ENCODE data around the gene SLC7A5.
A peak's percentile ranks its signal among the peaks of the same experiment; 100 is the strongest.
"Not testable (repeated sequence)": the region's sequence is repeated elsewhere in the genome, so short reads cannot be mapped to it uniquely, and the experiment has no call there.

The SLC7A5 gene

DNA sequence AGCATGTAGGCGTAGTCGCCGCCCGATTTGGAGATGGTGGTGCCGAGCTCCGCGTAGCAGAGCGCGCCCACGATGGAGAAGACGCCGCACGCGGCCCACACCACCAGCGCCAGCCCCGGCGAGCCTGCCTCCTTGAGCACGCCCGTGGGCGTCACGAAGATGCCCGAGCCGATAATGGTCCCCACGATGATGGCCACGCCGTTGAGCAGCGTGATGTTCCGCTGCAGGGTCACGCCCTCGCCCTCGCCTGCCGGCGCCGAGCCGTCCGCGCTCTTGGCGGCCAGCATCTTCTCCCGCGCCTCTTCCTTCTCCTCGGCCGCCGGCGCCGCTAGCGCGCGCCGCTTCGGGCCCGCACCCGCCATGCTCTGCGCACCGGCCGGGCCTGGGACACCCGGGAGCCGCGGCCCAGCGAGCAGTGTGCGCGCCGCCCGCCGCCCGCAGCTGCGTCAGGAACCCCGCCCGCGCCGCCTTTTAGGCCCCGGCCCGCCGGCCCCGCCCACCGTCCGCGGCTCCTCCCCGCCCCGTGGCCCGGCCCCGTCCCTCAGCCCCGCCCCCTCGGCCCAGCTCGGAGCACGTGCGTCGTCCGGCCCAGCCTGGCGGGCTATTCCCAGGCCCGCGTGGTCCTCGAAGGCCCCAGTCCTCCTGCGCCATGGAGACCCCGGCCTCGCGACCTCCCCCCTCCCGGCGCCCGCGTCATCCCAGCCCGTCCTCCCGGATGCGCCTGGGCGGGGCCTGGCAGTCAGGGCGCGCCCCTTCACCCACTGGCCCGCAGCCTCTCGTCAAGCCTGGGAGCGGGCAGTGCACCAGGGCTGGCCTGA is at the start of gene SLC7A5:
TSS of gene SLC7A5 (minus strand) at position 447 of the 818 bp plus-strand sequence. CDS start at position 362, 85 bp downstream.
- DNase-seq (ENCODE audit: low spot score): peak; percentile 90

DNA sequence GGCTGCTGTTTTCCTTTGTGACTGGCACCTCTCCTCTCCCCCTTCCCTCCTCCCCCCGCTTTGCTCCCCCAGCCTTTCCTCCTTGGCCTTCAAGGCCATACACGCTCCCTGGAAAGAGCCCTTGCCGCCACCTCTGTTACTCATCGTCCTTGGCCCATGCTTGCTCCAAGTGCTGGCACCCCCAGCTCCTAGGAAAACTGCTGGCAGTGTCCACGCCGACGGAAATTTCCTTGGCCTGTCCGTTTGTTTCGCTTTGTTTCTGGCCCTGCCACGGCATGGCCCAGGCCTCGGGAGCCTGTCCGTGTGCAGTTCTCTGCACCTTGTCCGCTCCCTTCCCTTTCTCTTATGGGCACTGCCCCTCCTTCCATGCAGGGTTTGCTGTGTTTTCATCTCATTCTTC is 49.0 kb upstream of the SLC7A5 start:
- no peak for DNase-seq (ENCODE audit: low spot score)

GRCh38 chr16:87917503-87917902 is 48.2 kb upstream of the SLC7A5 start:
- no peak for DNase-seq (ENCODE audit: low spot score)

- DNase-seq (ENCODE audit: low spot score): no peak
Observed at GRCh38 chr16:87914812-87915211, 45.5 kb upstream of the SLC7A5 start.

DNA sequence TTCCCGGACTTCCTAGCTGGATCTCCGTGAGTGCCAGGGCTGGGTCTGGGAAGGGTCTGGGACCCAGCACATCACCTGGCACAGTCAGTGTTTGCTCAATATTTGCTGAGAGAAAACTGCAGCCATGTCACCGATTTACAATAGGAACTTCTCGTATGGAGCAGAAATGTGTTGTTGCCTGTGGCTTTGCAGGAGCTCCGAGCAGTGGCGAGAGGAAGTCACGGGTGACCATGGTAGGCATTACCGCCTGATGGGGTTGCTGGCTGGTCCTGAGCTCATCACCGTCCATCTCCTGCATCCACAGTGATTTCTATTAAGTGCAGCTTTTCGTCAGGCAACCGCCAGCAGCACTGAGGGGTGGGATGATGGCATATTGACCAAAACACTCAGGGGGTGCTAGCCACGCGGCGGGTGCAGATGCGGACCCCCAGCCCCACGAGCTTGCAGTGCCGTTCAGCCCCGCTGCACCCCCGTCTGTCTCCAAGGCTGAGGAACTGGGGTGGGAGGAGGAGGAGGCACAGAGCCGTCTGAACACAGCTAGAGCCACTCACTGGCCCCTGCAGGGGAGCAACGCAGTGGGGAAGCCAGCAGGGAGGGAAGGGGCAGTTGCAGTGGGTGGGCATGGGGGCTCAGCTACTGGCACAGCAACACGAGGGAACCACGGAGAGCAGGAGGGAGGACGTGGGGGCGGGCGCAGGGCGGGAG is 44.9 kb upstream of the SLC7A5 start:
- not testable (repeated sequence) for DNase-seq (ENCODE audit: low spot score)

- not testable (repeated sequence) for DNase-seq (ENCODE audit: low spot score)
Observed at GRCh38 chr16:87912691-87913090, 43.4 kb upstream of the SLC7A5 start.

GRCh38 chr16:87911106-87911763 is 41.9 kb upstream of the SLC7A5 start:
- not testable (repeated sequence) for DNase-seq (ENCODE audit: low spot score)

DNA sequence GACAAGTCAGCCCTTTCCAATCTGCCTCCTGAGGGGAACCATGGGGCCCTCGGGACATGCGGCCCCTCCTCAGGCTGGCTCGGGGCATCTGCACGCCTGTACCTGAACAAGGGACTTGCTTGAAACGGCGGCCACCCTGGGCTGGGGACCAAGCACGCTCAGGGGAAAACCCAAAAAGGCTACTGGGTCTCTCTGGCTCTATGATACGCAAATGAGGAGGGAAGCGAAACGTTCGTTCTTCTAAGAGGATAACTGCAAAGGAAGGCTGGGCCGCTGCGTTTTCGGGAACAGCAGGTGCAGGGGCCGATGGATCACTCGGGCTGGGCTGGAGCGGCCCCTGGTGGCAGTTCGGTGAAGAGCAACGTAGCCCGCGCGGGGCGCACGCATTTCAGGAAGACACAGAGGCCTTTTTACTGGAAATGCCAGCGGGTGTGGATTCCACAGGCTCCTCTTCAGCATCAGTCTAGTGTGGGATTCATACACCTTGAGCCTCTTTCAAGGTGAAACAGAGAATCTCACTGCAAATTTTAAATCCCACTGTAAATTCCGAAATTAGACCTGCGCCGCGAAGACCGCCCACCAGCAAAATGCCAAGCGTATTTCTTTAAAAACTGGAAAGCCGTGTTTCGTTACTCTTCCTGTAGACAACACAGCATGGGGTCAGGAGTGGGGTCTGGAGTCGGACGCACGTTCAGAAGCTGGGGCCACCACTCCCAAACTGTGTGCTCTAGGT is 40.1 kb upstream of the SLC7A5 start:
- peak; percentile 69 for DNase-seq (ENCODE audit: low spot score)

- DNase-seq (ENCODE audit: low spot score): not testable (repeated sequence)
Observed at GRCh38 chr16:87908101-87908500, 38.8 kb upstream of the SLC7A5 start.

DNA sequence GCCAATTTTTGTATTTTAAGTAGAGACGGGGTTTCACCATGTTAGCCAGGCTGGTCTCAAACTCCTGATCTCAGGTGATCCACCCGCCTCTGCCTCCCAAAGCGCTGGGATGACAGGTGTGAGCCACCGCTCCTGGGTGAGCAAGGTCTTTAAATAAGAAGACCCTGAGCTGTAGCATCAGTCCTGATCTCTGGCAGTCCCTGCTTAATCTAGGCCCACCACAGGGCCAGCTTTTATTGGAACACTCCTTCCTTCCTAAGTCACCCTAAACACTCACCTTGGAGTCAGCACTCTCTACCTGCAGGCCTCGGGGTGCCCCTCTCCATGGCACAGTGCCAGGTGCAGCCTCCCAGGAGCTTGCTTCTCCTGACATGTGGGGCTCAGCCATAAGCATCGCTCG is 36.2 kb upstream of the SLC7A5 start:
- not testable (repeated sequence) for DNase-seq (ENCODE audit: low spot score)

DNA sequence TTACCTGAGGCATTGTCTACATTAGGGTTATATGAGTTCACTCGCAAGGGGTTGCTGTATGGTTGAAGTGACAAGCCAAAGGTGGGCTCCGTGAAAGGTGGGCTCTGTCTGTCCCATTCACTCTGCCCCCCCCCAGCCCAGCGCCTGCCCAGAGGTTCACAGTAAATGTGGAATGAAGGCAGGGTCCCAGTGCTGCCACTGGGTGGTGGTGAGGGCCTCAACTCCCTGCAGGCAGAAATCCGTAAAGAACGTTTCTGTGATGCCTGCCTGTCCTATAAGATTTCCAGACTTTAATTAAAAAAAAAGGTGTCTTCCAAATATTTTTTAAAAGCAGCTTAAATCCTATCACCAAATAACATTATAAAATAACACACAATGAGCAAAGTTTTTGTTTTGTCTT is 35.7 kb upstream of the SLC7A5 start:
- DNase-seq (ENCODE audit: low spot score): not testable (repeated sequence)

- not testable (repeated sequence) for DNase-seq (ENCODE audit: low spot score)
Observed at GRCh38 chr16:87900489-87900888, 31.2 kb upstream of the SLC7A5 start.

- no peak for DNase-seq (ENCODE audit: low spot score)
Observed at GRCh38 chr16:87897521-87898505, 28.5 kb upstream of the SLC7A5 start.

- not testable (repeated sequence) for DNase-seq (ENCODE audit: low spot score)
Observed at GRCh38 chr16:87896924-87897520, 27.7 kb upstream of the SLC7A5 start.

DNA sequence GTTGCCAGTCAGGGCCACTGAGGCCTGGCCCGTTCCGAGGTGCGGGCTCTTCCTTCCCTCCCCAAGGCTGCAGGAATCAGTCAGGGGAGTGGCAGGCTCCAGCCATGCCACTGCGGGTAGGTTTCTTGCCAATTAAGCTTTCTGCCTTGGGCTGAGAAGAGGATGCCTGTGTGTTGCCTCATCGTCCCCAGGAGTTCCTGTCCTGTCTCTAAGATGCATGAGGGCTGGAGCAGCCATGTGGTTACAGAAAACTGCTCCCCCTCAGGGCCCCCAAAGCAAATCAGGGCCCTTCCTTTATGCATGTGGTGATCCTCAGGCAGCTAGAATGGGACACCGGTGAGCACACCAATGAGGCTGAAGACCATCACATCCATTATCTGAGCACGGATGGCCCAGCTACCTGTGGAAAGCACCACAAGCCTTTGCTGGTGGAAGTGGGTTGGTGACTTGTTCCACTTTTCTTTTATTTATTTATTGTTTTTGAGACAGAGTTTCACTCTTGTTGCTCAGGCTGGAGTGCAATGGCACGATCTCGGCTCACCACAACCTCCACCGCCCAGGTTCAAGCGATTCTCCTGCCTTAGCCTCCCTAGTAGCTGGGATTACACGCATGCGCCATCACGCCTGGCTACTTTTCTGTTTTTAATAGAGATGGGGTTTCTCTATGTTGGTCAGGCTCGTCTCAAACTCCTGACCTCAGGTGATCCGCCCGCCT is 27.0 kb upstream of the SLC7A5 start:
- not testable (repeated sequence) for DNase-seq (ENCODE audit: low spot score)

DNA sequence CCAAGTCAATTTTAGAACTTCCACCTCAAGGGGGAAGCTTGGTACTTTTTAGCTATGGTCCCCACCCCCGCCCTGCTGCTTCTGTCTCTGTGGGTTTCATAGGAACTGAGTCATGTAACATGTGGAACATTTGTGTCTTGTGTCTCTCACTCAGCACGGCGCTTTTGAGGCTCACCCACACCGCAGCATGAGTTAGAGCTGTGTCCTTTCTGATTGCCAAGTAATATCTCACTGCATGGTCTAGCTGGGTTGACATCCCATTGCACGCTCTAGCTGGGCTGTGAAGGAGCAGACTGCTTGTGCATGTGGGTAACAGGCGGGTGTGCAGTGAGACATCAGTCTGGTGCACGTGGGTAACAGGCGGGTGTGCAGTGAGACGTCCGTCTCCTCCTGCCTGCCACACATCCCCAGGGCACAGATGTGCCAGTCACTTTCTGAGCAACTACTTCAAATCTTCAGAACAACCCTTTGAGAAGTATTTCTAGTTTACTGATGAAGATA is 26.4 kb upstream of the SLC7A5 start:
- no peak for DNase-seq (ENCODE audit: low spot score)

DNA sequence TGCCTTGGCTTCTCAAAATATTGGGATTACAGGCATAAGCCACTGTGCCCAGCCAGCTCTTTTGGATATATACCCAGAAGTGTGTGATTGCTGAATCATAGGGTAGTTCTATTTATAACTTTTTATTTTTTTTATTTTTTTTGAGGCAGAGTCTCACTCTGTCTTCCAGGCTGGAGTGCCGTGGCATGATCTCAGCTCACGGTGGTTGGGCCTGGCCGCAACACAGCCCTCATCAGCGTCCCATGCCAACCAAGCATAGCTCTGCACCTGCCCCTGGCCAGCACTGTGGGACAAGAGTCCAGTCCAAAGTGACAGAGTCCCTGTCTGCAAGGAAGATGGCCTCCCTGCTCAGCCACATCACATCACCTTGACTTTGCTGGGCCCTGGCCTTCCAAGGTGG is 24.7 kb upstream of the SLC7A5 start:
- DNase-seq (ENCODE audit: low spot score): not testable (repeated sequence)

DNA sequence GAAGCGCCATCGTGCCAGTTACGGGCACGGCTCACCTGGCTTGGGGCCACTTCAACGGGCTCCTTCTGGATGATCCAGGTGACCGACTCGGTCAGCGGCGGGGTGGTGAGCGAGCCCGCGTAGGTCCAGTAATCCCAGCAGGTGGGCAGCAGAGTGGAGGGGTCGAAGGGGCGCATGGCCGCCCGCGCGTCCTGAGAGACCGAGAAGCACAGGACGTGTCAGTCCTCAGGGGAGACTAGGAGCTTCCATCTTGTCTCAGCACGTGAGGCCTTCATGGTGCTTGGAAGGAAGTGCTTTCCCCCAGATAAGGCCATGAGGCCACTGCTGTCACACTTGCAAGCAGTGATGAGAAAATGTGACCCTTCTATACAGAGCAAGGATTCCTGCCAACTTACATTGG is 22.5 kb upstream of the SLC7A5 start:
- no peak for DNase-seq (ENCODE audit: low spot score)

DNA sequence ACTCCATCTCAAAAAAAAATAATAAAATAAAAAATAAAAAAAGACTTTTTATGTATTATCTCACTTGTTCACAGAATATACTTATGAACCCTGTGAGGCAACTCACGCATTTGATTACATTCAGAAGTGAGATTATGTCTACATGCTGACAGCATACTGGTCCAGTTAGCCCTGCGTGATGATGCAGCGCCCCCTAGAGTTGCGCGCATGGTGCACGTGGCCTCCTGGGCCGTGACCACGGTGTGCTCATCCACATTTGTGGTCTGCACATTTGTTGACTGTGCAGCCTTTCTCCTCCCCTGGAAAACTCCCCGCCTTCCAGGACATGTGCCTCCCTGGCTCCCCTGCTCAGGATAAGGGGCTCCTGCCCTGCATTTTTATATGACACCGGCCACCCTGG is 20.5 kb upstream of the SLC7A5 start:
- peak; percentile 40 for DNase-seq (ENCODE audit: low spot score)

Data from hematopoietic multipotent progenitor cell treated with erythropoietin and hydrocortisone succinate and interleukin-3 and kit ligand, for 15 days (in vitro differentiated cells).